CD14-positive monocyte (primary cell): ENCODE data around the gene MACROH2A1. TPM values are rescaled to one million over a fixed set of nuclear protein-coding genes. Genes with fewer than 3 reads are reported as not detected.

Experiments used
- DNase-seq, 3 donors: peaks; one replicate each; pipeline ENCODE4 v3.0.0-alpha.2; 2011 to 2022
- H2AFZ ChIP-seq: 2 replicates; pipeline ENCODE4 v1.6.0; 2012; ENCODE audit warnings: mild to moderate bottlenecking, low read depth, low read length, inconsistent platforms; ENCODE audit not compliant: insufficient read depth, poor library complexity, severe bottlenecking
- H3K27ac ChIP-seq, 2 donors: 1 replicate in 1 of 2; 2 replicates in 1 of 2; pipeline ENCODE4 v1.5.1; 2012 to 2013; ENCODE audit warnings: low read length in 2 of 2, control low read depth in 1 of 2, inconsistent platforms in 1 of 2, low read depth in 1 of 2, mild to moderate bottlenecking in 1 of 2
- H3K27me3 ChIP-seq, 2 donors: one replicate each; pipeline versions ENCODE4 v1.6.0 to v1.6.1; 2011 to 2013; ENCODE audit warnings: low read length in 2 of 2; ENCODE audit not compliant: control insufficient read depth in 2 of 2, insufficient read depth in 2 of 2
- H3K36me3 ChIP-seq, 2 donors: replicated peaks in 1 of 2; 1 replicate in 1 of 2; 2 replicates in 1 of 2; pipeline versions ENCODE4 v1.5.1 to v1.6.1; 2012 to 2013; ENCODE audit warnings: low read length in 2 of 2, control low read depth in 1 of 2, inconsistent platforms in 1 of 2, mild to moderate bottlenecking in 1 of 2; ENCODE audit not compliant: insufficient read depth in 2 of 2, control insufficient read depth in 1 of 2
- H3K4me1 ChIP-seq, 2 donors: 1 replicate in 1 of 2; 2 replicates in 1 of 2; pipeline versions ENCODE4 v1.5.1 to v1.6.1; 2012 to 2013; ENCODE audit warnings: low read length in 2 of 2, control low read depth in 1 of 2, inconsistent platforms in 1 of 2, mild to moderate bottlenecking in 1 of 2, moderate library complexity in 1 of 2; ENCODE audit not compliant: insufficient read depth in 2 of 2, control insufficient read depth in 1 of 2
- H3K4me2 ChIP-seq: replicated peaks from 2 replicates; pipeline ENCODE3; 2012; ENCODE audit warnings: low read length, moderate library complexity, mild to moderate bottlenecking; ENCODE audit not compliant: poor library complexity, severe bottlenecking; ENCODE audit errors: extremely low read depth
- H3K4me3 ChIP-seq, 3 experiments: fragments of 200-600 bp in 1 of 3; sonication (generic) in 1 of 3; replicated peaks in 1 of 3; 1 replicate in 2 of 3; 2 replicates in 1 of 3; pipeline ENCODE4 v1.5.1; 2011 to 2013; ENCODE audit warnings: low read length in 3 of 3, mild to moderate bottlenecking in 3 of 3, control low read depth in 2 of 3, low read depth in 2 of 3, inconsistent platforms in 1 of 3, moderate library complexity in 1 of 3
- H3K79me2 ChIP-seq: 2 replicates; pipeline ENCODE4 v1.6.0; 2012; ENCODE audit warnings: mild to moderate bottlenecking, control low read depth, inconsistent platforms, low read length, moderate library complexity; ENCODE audit not compliant: insufficient read depth
- H3K9ac ChIP-seq: 2 replicates; pipeline ENCODE4 v1.6.0; 2017; ENCODE audit warnings: low read length, mild to moderate bottlenecking; ENCODE audit not compliant: insufficient read depth, poor library complexity, severe bottlenecking
- H3K9me3 ChIP-seq, 2 donors: replicated peaks in 1 of 2; 1 replicate in 1 of 2; 2 replicates in 1 of 2; pipeline versions ENCODE4 v1.5.1 to v1.6.1; 2012 to 2013; ENCODE audit warnings: low read length in 2 of 2, control low read depth in 1 of 2; ENCODE audit not compliant: control insufficient read depth in 1 of 2, insufficient read depth in 1 of 2
- H4K20me1 ChIP-seq: 2 replicates; pipeline ENCODE4 v1.6.0; 2012; ENCODE audit warnings: mild to moderate bottlenecking, low read length, control low read depth, moderate library complexity; ENCODE audit not compliant: insufficient read depth
- H3K27ac Mint-ChIP-seq, 7 donors: one replicate each; pipeline ENCODE4 v1.8.0; 2020; ENCODE audit warnings: mild to moderate bottlenecking in 7 of 7, mixed read lengths in 7 of 7, moderate library complexity in 6 of 7, inconsistent platforms in 2 of 7
- H3K27me3 Mint-ChIP-seq, 3 donors: one replicate each; pipeline ENCODE4 v1.8.0; 2021 to 2022; ENCODE audit warnings: low read depth in 3 of 3, mild to moderate bottlenecking in 3 of 3, mixed read lengths in 3 of 3, moderate library complexity in 3 of 3, inconsistent platforms in 1 of 3
- H3K36me3 Mint-ChIP-seq, 2 donors: one replicate each; pipeline ENCODE4 v1.8.0; 2020; ENCODE audit warnings: mixed read lengths in 2 of 2, inconsistent platforms in 1 of 2, mild to moderate bottlenecking in 1 of 2
- H3K4me1 Mint-ChIP-seq: one replicate; pipeline ENCODE4 v1.8.0; 2020; ENCODE audit warnings: mild to moderate bottlenecking, mixed read lengths
- H3K4me3 Mint-ChIP-seq, 2 donors: one replicate each; pipeline ENCODE4 v1.8.0; 2020; ENCODE audit warnings: mild to moderate bottlenecking in 2 of 2, mixed read lengths in 2 of 2, moderate library complexity in 1 of 2
- H3K9me3 Mint-ChIP-seq, 7 donors: one replicate each; pipeline ENCODE4 v1.8.0; 2020 to 2022; ENCODE audit warnings: mixed read lengths in 7 of 7, mild to moderate bottlenecking in 6 of 7, moderate library complexity in 6 of 7, inconsistent platforms in 2 of 7
- WGBS: methylation state at CpG from one replicate; pipeline ENCODE4 v1.1.5; 2013; ENCODE audit warnings: missing lambda C conversion rate; ENCODE audit not compliant: insufficient coverage; 5-methylcytosine and 5-hydroxymethylcytosine counted together
- intact Hi-C, 2 donors: fragments of 100-400 bp; cut with micrococcal nuclease; formaldehyde crosslinking; loops; one replicate each; pipeline versions ENCODE4 v1.15.0 to v1.15.1; 2023
- polyA plus RNA-seq, 3 donors: library from polyadenylated mRNA; depleted of rRNA in 1 of 3; unstranded in 2 of 3; stranded (reverse) in 1 of 3; fragments of 300-500 nt in 2 of 3; fragments of >200 nt in 1 of 3; fragmentation: Illumina TruSeq in 2 of 3; gene quantifications; 1 replicate in 2 of 3; 2 replicates in 1 of 3; pipeline ENCODE4 v1.2.3, GENCODE V29; 2012 to 2021
- TF ChIP-seq, protein P1 (sequence below): fragments of 200-600 bp; IDR thresholded peaks from one replicate; pipeline ENCODE4 v1.8.0; 2022; ENCODE audit warnings: antibody characterized with exemption, mild to moderate bottlenecking

Gene MACROH2A1
- polyA plus RNA-seq, 3 donors, result 352 to 443 (median 440) TPM

DNA sequence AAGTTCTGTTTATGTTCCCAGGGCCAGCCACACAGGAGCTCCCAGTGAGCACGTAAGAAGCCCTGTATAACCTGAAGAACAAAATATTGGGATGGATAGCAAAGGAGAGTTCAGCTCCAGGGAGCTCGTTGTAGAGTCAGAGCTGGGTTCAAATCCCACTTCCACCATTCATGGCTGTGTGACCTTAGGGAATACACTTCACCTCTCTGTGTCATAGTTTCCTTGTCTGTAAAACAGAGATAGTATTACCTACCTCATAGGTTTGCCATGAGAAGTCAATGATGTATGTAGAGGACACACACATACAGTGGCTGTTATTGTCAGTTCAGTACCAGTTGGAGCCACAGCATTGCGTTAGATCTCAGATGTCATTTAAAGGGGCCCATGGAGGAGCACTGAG, 67.4 kb downstream of the MACROH2A1 start:
- H3K4me3 Mint-ChIP-seq, result no peak overlapping the region
- no peak for DNase-seq
- peak overlapping the region in 3 of 7 donors; percentile 7 to 18 (median 18) for H3K27ac Mint-ChIP-seq
- no CpG with 5 or more reads among the region's 3 CpGs for WGBS
- peaks cover 0 to 3% (median 0%) of the 10 kb centered on the region in 3 donors for H3K27me3 Mint-ChIP-seq
- peaks cover 60 to 82% of the 10 kb centered on the region in 2 donors for H3K36me3 ChIP-seq
- H3K9me3 Mint-ChIP-seq, result peaks cover 0 to 3% (median 0%) of the 10 kb centered on the region in 7 donors
- no peaks in the 10 kb centered on the region for H3K4me1 Mint-ChIP-seq
- intact Hi-C loops, result no loop called here
- H3K9me3 ChIP-seq, result no peaks in the 10 kb centered on the region
- peaks cover 84% of the 10 kb centered on the region for H4K20me1 ChIP-seq
- H3K36me3 Mint-ChIP-seq, result peaks cover 71 to 88% of the 10 kb centered on the region in 2 donors
- TF ChIP-seq, protein P1, sequence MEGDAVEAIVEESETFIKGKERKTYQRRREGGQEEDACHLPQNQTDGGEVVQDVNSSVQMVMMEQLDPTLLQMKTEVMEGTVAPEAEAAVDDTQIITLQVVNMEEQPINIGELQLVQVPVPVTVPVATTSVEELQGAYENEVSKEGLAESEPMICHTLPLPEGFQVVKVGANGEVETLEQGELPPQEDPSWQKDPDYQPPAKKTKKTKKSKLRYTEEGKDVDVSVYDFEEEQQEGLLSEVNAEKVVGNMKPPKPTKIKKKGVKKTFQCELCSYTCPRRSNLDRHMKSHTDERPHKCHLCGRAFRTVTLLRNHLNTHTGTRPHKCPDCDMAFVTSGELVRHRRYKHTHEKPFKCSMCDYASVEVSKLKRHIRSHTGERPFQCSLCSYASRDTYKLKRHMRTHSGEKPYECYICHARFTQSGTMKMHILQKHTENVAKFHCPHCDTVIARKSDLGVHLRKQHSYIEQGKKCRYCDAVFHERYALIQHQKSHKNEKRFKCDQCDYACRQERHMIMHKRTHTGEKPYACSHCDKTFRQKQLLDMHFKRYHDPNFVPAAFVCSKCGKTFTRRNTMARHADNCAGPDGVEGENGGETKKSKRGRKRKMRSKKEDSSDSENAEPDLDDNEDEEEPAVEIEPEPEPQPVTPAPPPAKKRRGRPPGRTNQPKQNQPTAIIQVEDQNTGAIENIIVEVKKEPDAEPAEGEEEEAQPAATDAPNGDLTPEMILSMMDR, result no peak
- no peaks in the 10 kb centered on the region for H3K27me3 ChIP-seq
- H3K9ac ChIP-seq, result no peak overlapping the region
- H3K4me3 ChIP-seq, result no peak overlapping the region
- H3K79me2 ChIP-seq, result no peaks in the 10 kb centered on the region
- no peak overlapping the region for H2AFZ ChIP-seq
- no peaks in the 10 kb centered on the region for H3K4me1 ChIP-seq
- peak overlapping the region in 1 of 2 donors; percentile 3 for H3K27ac ChIP-seq
- H3K4me2 ChIP-seq, result no peak overlapping the region

DNA sequence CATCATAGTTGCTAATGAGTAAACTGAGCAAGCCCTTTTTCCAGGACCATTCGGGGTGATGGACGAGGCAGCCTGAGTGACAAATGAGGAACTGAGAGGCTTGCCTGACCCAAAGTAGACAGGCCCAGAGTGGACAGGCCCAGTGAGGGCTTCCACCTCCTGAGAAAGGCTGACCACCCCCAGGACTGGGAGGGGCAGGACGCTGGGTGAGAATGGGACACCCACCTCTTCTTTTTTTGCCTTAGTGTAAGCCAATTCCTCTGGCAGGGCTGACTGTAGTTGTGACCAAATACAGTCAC, 68.3 kb downstream of the MACROH2A1 start:
- no peaks in the 10 kb centered on the region for H3K4me1 Mint-ChIP-seq
- peak overlapping the region in 2 of 7 donors; percentile 13 to 51 for H3K27ac Mint-ChIP-seq
- peaks cover 0 to 3% (median 0%) of the 10 kb centered on the region in 3 donors for H3K27me3 Mint-ChIP-seq
- 71% methylated on average over 2 of the region's 3 CpGs for WGBS
- Histone ChIP-seq H4K20me1 (peaks cover 78% of the 10 kb centered on the region), H3K4me2 (no peak overlapping the region), H3K4me1 (no peaks in the 10 kb centered on the region), H3K4me3 (no peak overlapping the region), H3K27ac (peak overlapping the region in 1 of 2 donors; percentile 3), H3K27me3 (no peaks in the 10 kb centered on the region), H3K9me3 (no peaks in the 10 kb centered on the region), H3K36me3 (peaks cover 52 to 74% of the 10 kb centered on the region in 2 donors), H2AFZ (no peak overlapping the region), H3K79me2 (no peaks in the 10 kb centered on the region), H3K9ac (no peak overlapping the region)
- H3K36me3 Mint-ChIP-seq, result peaks cover 63 to 81% of the 10 kb centered on the region in 2 donors
- no peak for DNase-seq
- intact Hi-C loops, result no loop called here
- TF ChIP-seq, protein P1, result no peak
- peaks cover 0 to 3% (median 0%) of the 10 kb centered on the region in 7 donors for H3K9me3 Mint-ChIP-seq
- H3K4me3 Mint-ChIP-seq, result no peak overlapping the region
